ENCODE measurements around the gene AGPAT2. TPM values are rescaled to one million over a fixed set of nuclear protein-coding genes. Genes with fewer than 3 reads are reported as not detected.

Gene AGPAT2
- total and polyA plus RNA-seq, 2 donors (not counting 1 experiment from before 2014, with no cell fraction given) = 25.1 to 28.4 TPM

GRCh38 chr9:136722093-136722968 is 35.1 kb upstream of the AGPAT2 start:
- H3K27me3 Mint-ChIP-seq = no peaks in the 10 kb centered on the region
- Histone ChIP-seq H3K4me3 (ENCODE audit: control extremely low read depth in 1 of 5, extremely low read depth in 1 of 5, insufficient read depth in 1 of 5, low read depth in 2 of 5, low read length in 4 of 5) (no peak overlapping the region), H3K79me2 (ENCODE audit: control insufficient read depth, insufficient read depth, low read length) (peaks cover 30% of the 10 kb centered on the region), H3K9ac (ENCODE audit: low read length) (no peak overlapping the region), H3K27ac (ENCODE audit: low read length in 2 of 2) (no peak overlapping the region), H3K9me3 (ENCODE audit: control extremely low read depth in 1 of 3, control insufficient read depth in 2 of 3, insufficient read depth in 1 of 3, low read length in 2 of 3) (no peaks in the 10 kb centered on the region), H3K4me1 (ENCODE audit: control insufficient read depth in 2 of 2, insufficient read depth in 2 of 2, low read length in 2 of 2) (peaks cover 26 to 46% of the 10 kb centered on the region in 2 donors), H4K20me1 (ENCODE audit: control insufficient read depth, insufficient read depth, low read length, poor library complexity, severe bottlenecking) (peaks cover 72% of the 10 kb centered on the region), H3K27me3 (replicated peaks in 1 of 4; ENCODE audit: control extremely low read depth in 1 of 4, control insufficient read depth in 3 of 4, insufficient read depth in 4 of 4, low read length in 3 of 4) (no peaks in the 10 kb centered on the region), H2AFZ (ENCODE audit: insufficient read depth, low read depth, low read length, poor library complexity, severe bottlenecking) (no peak overlapping the region), H3K4me2 (replicated peaks; ENCODE audit: low read depth, low read length, poor library complexity, severe bottlenecking) (no peak overlapping the region), H3K36me3 (replicated peaks in 1 of 2; ENCODE audit: control extremely low read depth in 1 of 2, control insufficient read depth in 1 of 2, extremely low read depth in 1 of 2, insufficient read depth in 2 of 2, low read length in 1 of 2) (peaks cover 0 to 51% of the 10 kb centered on the region in 2 experiments)
- H3K9me3 Mint-ChIP-seq (ENCODE audit: insufficient read depth) = no peaks in the 10 kb centered on the region
- 87% methylated on average over 31 of the region's 31 CpGs for WGBS (ENCODE audit: insufficient coverage)
- POLR2A ChIA-PET = interaction anchor here (1.0 to 1.6 kb wide), 2 partner anchors 9 to 35 kb away, joined by 3 to 4 read pairs; partner anchors contain the start of gene AGPAT2
- peaks cover 44% of the 10 kb centered on the region for H3K4me1 Mint-ChIP-seq
- intact Hi-C loops (cut with micrococcal nuclease) = no loop called here
- CTCF ChIA-PET = no interaction called here
- DNase-seq (no peak), ATAC-seq (ENCODE audit: low read depth) (no peak)
- H3K4me3 Mint-ChIP-seq = no peak overlapping the region
- no peak overlapping the region for H3K27ac Mint-ChIP-seq
- TF ChIP-seq, protein P1, sequence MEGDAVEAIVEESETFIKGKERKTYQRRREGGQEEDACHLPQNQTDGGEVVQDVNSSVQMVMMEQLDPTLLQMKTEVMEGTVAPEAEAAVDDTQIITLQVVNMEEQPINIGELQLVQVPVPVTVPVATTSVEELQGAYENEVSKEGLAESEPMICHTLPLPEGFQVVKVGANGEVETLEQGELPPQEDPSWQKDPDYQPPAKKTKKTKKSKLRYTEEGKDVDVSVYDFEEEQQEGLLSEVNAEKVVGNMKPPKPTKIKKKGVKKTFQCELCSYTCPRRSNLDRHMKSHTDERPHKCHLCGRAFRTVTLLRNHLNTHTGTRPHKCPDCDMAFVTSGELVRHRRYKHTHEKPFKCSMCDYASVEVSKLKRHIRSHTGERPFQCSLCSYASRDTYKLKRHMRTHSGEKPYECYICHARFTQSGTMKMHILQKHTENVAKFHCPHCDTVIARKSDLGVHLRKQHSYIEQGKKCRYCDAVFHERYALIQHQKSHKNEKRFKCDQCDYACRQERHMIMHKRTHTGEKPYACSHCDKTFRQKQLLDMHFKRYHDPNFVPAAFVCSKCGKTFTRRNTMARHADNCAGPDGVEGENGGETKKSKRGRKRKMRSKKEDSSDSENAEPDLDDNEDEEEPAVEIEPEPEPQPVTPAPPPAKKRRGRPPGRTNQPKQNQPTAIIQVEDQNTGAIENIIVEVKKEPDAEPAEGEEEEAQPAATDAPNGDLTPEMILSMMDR (IDR thresholded peaks at IDR 0.05) = no peak
- TF ChIP-seq EZH2 (IDR thresholded peaks at IDR 0.05; ENCODE audit: borderline replicate concordance, insufficient read depth, low read depth, low read length, poor library complexity, severe bottlenecking) = no peak

Measured in B cell (primary cell).